NCI-H524 treated with DMSO at 0.1 percent for 48 hours (cell line): Measurements from ENCODE around the gene DPP9.

Experiments
- DNase-seq: peaks from one replicate; lab custom pipeline; 2025; lab: John Stamatoyannopoulos, UW

The DPP9 gene

DNA sequence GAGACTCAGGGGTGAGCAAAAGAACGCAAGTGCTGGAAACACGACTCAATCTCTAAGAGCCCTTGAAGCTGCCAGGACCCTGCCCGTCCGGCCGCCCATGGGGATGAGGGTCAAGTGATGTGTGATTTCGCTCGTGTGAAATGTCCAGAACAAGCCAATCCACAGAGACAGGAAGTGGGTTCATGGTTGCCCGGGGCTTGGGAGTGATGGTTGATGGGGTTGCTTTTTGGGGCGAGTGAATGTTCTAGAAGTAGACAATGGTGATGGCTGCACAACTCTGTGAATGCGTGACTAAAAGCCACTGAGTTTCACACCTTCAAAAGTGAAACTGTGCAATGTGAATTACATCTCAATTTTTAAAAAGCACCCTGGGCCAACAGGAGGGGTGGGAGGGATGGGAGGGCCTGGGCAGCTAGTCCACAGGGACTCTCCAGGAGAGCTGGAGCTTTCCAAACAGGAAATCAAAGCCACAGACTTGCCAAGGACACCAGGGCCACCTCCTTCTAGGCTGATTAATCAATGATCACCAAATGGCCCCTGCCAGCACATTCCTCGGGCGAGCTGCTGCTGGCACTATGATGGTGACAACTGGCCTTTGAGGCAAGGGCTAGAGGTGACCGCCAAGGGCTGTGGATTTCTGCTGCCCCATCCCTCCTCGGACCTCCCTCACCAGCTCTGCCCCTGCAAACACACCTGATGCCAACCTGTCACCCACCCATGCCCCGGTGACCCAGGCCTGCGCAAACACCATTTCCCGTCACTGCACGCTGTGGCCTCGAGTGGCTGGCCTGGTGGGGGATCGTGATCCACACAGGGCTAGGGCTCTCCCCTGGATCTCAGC is 14.0 kb downstream of the DPP9 start:
- no peak for DNase-seq

DNA sequence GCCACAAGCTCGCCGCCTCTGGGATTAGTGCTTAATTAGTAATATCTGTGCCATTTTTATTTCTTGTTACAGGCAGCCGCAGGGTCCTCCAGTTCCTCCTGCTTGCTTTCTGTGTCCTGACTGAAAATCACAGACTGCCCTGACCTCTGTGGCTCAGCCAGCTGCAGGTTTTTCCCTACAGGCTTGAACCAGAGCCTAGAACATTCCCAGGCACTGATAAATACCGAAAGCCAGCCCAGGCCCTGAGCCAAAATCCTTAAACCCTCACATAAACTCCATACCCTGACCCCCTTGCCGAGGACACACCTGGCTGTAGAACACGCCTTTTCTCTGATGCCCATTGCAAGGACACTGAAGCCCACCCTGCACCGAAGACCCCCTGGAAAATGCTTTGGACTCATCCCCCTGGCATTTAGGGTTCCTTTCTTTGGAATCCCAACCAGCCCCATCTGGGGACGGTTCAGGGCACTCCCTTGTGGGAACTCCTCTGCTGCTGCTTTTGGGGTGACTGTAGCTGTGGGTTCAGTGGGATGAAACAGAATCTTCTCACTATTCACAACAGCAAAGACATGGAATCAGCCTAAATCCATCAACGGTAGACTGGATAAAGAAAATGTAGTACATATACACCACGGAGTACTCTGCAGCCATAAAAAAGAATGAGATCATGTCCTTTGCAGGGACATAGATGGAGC is 15.5 kb downstream of the DPP9 start:
- DNase-seq, result no peak

DNA sequence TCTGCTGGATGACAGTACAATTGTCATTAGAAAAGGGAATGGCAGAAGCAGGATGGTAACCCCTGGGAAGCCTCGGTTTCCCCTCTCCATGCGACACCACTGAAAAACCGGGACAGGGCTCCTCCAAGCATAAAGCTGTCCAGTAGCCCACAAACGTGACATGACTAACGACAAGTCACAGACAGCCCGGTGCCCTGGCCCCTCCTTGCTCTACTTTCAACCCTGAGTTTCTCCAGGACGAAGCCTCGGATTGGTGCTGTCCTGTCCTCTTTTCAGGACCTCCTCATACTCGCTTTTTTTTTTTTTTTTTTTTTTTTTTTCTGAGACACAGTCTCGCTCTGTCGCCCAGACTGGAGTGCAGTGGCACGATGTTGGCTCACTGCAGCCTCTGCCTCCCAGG is 16.3 kb downstream of the DPP9 start:
- no peak for DNase-seq

DNA sequence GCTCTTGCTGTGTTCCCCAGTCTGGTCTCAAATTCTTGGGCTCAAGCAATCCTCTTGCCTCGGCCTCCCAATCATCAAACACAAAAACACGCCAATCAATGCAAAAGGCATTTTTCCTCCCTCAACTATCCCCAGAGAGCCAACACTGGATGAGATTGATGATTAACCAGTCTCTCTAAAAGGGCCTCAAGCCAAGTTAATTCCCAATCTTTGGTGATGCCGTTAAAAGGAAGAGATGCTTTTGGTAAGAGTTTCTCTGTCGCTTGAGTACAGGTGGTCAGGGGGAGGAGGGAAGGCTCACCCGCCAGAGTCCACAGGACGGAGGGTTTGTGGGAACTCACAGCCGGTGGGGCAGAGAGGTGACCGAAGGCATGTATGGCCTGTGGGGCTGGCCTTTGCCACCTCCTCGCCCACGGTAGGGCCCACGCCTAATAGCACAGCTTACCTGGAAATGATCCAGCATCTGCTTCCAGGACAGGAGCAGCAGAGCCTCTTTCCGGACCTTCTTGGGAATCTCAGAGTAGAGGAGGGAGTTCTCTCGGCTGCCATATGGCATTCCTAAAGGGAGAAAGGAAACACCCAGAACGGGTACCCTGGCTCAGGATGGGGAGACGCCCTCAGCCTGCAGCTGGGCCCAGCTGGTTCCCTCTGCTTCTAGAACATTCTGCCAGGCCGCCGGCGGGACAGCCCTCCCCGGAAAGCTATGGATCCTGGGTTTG is 18.1 kb downstream of the DPP9 start:
- DNase-seq, result no peak

DNA sequence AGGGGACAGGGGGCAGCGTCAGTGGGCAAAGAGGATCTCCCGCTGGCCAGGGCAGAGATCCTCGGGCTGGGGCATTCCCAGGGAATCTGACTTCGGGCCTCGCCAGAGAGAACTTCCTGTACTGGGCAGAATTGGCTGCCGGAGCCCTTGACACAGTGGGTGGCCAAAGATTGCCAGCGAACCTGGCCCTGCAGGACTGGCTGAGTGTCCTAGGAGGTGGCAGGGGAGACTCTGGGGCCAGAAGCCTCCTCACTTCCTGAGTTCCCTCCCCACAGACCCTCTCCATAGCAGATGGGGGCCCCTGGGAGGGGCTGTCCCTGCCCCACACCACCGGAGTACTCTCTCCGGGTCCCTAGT is 19.3 kb downstream of the DPP9 start:
- DNase-seq, result no peak

DNA sequence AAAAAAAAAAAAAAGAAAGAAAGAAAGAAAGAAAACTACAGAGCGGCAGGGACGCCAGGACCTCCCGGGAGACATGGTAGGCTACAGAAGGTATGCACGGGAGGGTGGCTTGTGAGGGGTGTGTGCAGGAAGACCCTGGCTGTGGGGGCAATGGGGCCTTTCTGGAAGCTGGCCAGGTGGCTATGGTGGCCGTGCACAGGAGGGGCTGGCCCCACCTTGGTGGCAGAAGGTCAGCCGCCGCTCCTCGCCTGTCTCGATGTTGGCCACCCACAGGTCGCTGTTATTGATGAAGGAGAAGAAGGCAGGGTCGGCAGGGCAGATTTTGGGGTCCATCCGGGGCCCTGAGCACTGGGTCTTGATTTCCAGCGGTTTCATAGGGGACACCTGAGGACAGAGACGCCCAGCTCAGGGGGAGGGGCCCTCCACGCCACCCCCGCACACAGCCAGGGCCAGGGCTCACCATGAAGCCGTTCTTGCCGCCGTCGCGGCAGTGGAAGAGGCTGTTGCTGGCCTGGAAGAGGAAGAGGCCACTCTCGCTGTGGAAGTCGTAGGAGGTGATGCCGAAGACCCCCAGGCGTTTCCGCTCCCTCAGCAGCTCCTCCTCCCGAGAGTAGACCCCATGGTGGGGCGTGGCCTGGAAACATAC is 19.8 kb downstream of the DPP9 start:
- no peak for DNase-seq

DNA sequence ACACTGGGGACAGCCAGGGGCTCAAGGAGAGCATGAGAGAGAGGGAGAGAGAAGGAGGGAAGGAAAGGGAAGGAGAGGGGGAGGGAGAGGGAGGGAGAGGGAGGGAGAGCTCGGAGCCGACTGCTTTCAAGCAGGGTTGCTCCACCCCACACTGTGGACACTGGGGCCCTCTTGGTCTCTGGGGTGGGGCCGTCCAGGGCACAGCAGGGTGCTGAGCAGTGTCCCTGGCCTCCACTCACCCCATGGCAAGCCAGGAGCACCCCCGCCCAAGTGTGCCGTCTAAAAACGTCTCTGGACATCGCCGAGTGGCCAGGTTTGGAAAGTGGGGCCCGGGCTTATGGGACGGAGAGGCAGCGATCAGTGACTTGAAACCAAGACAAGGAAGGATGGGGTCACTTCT is 20.9 kb downstream of the DPP9 start:
- no peak for DNase-seq

DNA sequence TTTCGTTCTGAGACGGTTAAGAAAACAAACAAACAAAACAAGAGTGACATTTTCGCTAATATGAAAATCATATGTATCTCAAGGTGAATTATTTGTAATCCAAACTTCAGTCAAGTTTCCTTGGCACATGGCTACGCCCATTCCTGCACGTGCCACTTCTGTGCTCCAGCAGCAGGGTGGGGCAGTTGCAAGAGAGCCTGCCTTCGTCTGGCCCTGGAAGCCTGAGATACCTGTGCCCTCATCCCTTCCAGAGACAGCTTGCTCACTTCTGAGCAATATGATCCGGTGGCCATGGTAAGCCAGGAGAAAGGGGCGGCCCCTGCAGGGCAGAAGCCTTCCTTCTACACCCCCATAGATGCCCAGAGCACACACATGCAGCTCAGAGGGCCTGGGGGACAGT is 22.1 kb downstream of the DPP9 start:
- DNase-seq, result no peak

DNA sequence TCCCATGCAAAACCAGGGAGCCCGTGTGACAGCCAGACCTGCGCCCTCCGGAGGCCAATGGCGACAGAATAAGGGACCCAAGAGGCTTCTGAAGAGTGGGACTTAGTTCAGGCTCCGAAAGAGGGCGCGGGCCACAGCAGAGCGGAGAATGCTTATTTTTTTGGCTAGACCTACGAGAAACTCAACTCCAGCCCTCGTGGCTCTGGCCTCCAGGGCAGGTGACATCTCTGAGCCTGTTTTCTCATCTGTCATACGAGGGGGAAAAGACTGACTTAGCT is 23.0 kb downstream of the DPP9 start:
- DNase-seq, result no peak

DNA sequence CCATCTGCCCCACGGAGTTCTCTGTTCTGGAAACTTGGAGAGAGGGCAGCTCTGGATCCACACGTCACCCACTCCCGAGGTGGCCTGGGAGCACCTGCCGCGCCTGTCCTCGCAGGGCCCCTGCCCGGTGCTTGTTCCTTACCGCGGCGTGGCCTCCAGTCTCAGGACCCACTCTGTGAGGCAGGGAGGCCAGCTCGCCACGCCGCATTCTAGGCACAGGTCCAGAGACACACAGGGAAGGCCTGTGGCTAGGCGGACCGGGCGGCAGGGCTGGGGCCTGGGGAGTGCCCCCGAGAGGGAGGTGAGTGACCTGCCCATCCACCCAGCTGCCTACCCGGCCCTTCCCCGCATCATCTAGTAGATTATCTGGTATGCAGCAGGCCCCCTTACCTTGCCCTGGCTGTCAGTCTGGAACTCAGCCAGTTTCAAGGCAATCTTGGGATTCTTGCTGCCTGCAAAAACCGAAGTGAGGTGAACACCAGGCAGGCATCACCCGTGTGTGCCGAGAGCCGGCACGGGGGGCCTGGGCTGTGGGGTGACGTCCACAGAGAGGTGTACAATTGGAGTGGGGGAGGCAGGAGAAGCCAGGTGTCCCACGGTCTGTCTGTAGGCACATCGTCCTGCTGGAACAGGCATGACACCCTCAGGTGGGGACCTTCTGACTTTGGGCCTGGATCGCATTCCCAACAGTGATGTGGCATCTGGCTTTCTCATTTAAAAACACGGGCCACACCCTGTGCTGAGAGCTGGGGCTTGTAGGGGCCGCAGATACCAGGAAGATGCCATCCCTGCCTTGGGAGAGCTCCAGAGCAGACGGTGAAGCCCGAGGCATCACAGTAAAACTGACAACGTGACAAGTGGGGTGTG is 23.6 kb downstream of the DPP9 start:
- DNase-seq, result no peak

DNA sequence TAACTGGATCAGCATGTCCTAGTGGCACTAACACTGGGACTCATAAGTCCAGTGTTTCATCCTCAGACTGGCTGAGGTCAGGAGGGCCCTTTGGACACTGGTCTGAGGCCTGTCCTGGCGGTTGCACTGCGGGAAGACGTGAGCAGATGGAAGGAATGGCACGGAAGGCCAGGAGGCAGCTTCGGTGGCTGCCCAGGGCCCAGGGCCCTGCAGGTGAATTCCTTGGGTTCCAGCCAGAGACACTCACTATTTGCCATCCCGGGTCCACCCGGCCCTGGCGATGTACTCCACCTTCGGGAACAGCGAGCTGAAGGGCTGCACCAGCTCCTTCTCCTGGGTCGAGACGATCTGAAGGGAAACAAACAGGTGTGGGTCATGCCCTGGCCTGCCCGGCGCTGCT is 26.3 kb downstream of the DPP9 start:
- no peak for DNase-seq

DNA sequence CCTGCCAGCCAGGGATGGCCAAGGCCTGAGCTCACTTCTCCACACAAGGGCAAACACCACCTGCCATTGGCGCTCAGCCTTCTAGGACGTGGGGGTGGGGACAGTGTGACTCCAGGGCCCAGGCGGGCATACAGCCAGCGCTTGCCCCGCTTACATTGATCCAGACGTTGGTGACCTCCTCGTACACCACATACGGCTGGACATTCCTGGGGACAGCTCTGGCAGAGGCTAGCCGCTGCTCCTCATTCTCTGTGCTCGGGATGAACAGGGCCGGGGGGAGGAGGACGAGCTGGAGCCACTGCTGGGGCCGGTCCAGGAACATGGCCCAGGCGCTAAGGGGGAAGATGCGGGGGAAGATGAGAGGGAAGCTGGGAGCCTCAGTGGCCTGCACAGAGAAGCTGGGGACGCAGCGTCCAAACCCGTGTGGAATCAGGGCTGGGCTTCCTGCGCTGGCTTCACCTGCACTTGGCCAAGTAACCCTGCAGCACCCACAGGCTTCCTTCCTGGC is 28.4 kb downstream of the DPP9 start:
- DNase-seq, result no peak

DNA sequence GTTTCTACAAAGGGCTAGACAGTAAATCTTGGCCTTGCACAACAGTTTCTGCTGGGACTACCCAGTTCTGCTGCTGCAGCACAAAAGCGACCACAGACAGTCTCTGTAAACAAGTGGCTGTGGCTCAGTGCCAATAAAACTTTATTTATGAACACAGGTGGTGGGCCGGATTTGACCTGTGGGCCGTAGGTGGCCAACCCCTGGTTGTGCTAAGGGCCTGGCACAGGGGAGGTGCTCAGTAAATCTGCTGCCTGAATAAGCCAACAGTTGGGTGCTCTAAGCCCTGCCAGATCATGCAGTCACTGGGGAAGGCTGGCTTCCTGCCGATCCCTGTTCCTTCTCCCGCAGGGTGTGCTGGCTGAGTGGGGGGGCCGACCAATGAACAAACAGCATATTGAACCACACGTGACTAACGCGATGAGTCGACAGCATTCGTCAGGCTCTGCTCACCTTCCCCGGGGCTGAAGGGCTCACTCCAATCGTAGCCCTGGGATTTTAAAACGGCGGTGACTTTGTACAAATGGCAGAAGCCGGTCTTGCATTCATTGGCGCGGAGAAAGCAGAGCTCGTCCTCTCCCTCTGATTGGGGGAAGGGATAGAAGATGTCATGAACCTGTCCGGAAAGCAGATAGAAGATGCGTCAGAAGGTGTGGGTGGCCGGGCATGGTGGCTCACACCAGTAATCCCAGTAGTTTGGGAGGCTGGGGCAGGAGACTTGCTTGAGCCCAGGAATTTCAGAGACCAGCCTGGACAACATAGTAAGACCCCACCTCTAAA is 29.2 kb downstream of the DPP9 start:
- DNase-seq, result no peak

DNA sequence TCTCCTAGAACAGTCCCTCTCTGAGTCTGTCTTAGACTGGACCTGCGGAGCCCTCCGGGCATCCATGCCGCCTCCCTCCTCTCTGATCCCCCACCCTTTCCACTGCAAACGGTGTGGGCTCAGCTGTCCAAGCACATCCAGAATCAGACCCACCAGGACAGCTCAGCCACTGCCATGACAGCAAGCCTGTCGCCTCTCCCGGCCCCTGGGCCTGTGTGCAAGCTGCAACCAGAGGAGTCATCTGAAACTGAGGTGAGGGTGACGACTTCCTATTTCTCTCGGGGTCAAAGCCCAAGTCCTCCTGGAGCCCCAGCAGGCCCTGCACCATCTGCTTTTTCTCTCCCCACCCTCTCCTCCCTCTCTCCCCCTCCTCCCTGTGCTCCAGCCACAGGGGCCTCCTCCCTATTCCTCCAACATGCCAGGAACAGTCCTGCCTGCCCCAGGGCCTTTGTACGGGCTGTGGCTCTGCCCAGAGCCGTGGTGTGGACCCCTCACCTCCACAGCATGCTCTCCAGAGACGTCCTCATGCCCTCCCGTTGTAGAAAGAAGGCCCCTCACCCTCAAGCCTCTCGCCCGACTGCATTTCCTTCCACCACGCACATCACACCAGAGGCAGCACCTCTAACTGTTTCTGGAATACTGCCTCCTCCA is 30.0 kb downstream of the DPP9 start:
- DNase-seq, result no peak

DNA sequence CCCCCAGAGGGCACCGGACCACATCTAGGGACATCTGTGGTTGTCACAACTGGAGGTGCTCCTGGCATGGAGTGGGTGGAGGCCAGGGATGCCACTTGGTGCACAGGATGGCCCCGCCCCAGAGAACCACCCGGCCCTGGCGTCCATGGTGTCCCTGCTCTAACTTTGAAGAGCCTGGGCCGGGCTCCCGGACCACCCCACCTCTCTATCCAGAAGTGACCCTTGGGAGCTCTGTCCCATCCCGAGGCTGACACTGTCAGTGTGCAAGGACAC is 30.6 kb downstream of the DPP9 start:
- no peak for DNase-seq

DNA sequence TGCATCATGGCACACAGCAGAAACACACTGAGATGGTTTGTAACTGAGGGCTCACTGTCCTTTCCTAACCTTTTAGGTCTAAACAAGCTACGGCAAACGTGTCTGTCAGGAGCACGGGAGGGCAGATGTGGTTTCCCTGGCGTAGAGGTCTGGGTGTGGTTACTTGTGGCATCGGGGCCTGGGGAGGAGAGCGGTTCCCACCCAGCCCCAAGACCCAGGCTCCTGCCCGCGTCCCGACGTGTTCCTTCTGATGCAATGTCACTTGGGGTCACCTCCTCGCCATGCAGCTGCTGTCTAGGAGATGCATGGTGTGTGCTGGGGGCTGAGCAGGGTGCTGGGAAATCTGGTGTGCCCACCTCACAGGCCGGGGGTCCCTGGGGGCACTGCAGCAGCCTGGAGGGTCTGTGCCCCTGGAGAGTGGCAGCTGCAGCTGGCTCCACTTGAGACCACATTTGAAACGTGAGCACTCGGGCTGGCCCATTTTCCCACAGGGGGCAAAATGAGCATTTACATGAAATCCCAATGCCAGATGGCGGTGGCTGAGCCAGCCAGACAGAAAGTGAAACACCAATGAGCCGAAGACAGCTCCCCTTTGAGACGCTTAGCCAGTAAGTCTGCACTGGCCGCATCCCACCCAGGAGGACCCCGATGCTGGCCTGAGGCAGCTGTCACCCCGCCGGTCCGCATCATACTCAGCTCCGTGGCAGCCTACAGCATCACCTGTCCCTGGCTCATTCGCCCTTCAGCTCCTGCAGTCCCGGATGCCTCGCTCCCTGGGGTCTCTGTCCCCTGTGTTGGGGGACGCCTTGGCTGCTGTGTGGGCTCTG is 31.2 kb downstream of the DPP9 start:
- peak; percentile 85 for DNase-seq

DNA sequence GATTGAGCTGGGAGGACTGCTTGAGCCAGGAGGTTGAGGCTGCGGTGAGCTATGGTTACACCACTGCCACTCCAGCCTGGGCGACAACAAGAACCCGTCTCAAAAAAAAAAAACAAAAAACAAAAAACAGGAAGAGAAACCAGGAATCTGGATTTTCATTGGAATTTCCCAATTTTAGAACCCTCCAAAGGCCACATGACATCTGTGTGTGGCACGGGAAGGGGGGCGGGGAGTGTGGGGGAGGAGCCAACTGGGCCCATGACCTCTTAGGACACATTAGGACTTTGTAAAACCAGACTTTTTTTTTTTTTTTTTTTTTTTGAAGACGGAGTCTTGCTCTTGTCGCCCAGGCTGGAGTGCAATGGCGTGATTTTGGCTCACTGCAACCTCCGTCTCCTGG is 32.3 kb downstream of the DPP9 start:
- no peak for DNase-seq

DNA sequence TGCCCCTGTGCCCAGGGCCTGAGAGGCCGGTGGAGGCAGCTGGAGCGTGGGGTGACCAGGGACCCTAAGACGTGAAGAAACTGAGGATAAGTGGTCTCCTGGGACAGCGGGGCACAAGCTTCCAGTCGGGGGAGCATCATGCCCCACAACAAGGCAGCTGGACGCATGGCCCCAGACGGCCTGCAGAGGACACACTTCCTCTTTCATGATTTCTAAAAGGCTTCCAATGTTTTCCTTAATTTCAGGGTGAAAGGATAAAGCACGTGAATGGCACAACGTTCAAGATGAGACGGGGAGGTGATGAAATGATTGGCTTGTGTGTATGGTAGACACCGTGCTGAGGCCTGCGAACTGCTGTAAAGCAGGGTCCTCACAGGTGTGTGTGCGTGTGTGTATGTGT is 33.3 kb downstream of the DPP9 start:
- DNase-seq, result no peak

DNA sequence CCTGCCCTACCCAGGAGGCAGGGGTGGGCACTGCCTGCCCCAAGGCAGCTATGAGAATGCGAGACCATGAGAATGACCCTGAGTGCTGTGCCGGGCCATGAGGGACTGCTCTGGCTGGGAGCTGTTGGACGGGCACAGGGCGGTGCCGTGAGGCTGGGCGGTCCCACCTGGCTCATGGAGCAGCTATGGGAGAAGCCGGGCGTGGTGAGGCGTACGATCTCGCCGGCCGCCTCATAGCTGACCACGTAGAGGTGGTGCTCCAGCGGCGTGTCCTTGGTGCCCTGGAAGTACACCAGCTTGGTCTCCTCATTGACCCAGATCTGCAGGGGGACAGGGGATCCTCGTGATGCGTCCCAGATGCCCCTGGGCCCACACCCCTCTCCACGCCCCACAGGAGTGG is 34.2 kb downstream of the DPP9 start:
- no peak for DNase-seq

DNA sequence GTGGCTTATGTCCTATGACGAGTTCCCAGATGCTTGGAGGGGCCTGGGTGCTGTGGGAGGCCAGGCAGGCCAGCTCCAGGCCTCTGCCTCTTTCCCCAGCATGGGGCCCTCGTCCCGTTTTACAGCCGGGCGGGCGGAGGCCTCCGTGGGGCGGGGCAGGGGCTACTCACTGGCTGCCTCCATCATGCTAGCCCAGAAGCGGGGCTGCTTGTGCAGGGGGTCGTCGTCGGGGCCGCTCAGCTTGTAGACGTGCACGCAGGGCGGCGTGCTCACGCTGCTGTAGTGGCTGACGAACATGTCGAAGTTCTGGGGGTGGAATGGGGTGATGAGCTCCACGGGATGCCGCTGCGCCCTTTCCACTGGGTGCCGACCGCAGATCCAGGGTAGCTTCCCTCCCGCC is 35.1 kb downstream of the DPP9 start:
- DNase-seq, result no peak
